ENCODE data around the gene SGCE. TPM values are rescaled to one million over a fixed set of nuclear protein-coding genes. Genes with fewer than 3 reads are reported as not detected.

Gene SGCE
- total RNA-seq, 1 donor from 2014 or later = 37.9 TPM

DNA sequence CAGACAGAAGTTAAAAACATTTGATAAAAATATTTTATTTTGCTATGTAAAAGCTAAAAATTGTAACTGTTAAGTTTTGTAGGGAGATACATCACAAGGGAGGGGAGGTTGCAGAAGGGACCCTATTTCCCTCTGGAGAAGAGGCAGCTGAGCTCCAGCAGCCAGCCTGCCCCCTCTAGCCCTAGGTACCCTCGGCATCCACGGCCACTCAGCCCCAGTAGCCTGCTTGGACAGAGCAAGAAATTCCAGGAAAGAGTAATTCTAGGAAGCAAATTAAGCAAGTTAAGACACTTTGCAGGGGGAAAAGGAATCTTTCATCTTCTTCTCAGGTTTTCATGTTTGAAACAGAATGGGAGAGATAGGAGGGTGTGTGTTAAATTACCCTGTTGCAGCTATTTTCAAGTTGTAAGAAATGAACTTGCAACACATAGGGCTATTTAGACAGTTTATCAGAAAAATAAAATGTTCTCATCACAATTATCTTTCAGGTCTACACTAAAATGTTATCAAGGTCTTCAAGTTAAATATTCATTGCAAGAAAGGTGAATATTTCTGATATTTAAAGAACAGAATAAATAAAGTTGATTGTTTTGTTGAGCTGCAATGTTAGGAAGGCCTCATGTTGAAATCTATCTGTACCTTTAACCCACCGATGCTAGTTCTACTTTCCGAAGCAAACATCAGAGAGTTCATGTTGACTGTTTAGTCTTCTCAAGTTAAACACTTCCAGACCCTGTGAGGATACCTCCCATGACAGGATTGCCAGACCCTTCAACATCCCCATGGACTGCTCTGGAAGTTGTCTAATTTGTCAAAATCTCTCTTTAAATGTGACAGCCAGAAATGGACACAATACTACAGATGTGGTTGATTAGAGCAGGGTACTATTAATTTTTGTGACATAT, 5.5 kb downstream of the SGCE start:
- no peak overlapping the region for H3K4me3 ChIP-seq (ENCODE audit: low read depth, low read length)
- TF ChIP-seq, protein P1, sequence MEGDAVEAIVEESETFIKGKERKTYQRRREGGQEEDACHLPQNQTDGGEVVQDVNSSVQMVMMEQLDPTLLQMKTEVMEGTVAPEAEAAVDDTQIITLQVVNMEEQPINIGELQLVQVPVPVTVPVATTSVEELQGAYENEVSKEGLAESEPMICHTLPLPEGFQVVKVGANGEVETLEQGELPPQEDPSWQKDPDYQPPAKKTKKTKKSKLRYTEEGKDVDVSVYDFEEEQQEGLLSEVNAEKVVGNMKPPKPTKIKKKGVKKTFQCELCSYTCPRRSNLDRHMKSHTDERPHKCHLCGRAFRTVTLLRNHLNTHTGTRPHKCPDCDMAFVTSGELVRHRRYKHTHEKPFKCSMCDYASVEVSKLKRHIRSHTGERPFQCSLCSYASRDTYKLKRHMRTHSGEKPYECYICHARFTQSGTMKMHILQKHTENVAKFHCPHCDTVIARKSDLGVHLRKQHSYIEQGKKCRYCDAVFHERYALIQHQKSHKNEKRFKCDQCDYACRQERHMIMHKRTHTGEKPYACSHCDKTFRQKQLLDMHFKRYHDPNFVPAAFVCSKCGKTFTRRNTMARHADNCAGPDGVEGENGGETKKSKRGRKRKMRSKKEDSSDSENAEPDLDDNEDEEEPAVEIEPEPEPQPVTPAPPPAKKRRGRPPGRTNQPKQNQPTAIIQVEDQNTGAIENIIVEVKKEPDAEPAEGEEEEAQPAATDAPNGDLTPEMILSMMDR (conservative IDR thresholded peaks at IDR 0.05; ENCODE audit: low read depth, low read length) = no peak
- no peak for DNase-seq (ENCODE audit: low read depth)

DNA sequence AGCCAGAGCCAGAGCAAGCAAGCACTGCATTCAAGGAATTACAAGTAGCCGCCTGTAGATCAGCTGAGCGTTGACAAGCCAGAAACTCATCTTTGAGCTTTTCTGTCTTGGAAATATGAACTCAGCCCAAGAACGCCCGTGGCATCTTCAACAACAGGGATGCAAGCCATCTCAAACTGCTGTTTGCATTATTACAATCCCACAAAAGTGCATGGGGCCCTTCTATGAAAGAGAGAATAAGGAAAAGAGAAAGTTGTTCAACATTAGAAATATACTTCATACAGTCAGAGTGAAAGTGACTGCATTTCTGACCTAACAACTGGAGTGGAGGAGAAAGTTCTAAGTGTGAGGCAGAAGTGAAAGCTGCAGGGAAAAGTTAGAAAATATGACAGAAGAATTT, 6.5 kb downstream of the SGCE start:
- TF ChIP-seq, protein P1 (conservative IDR thresholded peaks at IDR 0.05; ENCODE audit: low read depth, low read length) = no peak
- no peak overlapping the region for H3K4me3 ChIP-seq (ENCODE audit: low read depth, low read length)
- no peak for DNase-seq (ENCODE audit: low read depth)

GRCh38 chr7:94648731-94649130, 7.2 kb downstream of the SGCE start:
- TF ChIP-seq, protein P1 (conservative IDR thresholded peaks at IDR 0.05; ENCODE audit: low read depth, low read length) = no peak
- DNase-seq (ENCODE audit: low read depth) = no peak
- no peak overlapping the region for H3K4me3 ChIP-seq (ENCODE audit: low read depth, low read length)

GRCh38 chr7:94647295-94647694, 8.6 kb downstream of the SGCE start:
- no peak for DNase-seq (ENCODE audit: low read depth)
- TF ChIP-seq, protein P1 (conservative IDR thresholded peaks at IDR 0.05; ENCODE audit: low read depth, low read length) = no peak
- H3K4me3 ChIP-seq (ENCODE audit: low read depth, low read length) = no peak overlapping the region

- TF ChIP-seq, protein P1 (conservative IDR thresholded peaks at IDR 0.05; ENCODE audit: low read depth, low read length) = no peak
- H3K4me3 ChIP-seq (ENCODE audit: low read depth, low read length) = no peak overlapping the region
- DNase-seq (ENCODE audit: low read depth) = no peak
Observed at GRCh38 chr7:94643771-94644545, 12.0 kb downstream of the SGCE start.

GRCh38 chr7:94642838-94643653, 12.9 kb downstream of the SGCE start:
- no peak overlapping the region for H3K4me3 ChIP-seq (ENCODE audit: low read depth, low read length)
- DNase-seq (ENCODE audit: low read depth) = no peak
- TF ChIP-seq, protein P1 (conservative IDR thresholded peaks at IDR 0.05; ENCODE audit: low read depth, low read length) = no peak
